Measurements from ENCODE around the gene PUM1. TPM values are rescaled to one million over a fixed set of nuclear protein-coding genes. Genes with fewer than 3 reads are reported as not detected.
A peak's percentile ranks its signal among the peaks of the same experiment; 100 is the strongest.

PUM1 gene
- total RNA-seq, 1 experiment from 2014 or later = 110 TPM

- H3K4me1 Mint-ChIP-seq (ENCODE audit: insufficient read depth, unreplicated experiment) = no peaks in the 10 kb centered on the region
- TF ChIP-seq, protein P1, sequence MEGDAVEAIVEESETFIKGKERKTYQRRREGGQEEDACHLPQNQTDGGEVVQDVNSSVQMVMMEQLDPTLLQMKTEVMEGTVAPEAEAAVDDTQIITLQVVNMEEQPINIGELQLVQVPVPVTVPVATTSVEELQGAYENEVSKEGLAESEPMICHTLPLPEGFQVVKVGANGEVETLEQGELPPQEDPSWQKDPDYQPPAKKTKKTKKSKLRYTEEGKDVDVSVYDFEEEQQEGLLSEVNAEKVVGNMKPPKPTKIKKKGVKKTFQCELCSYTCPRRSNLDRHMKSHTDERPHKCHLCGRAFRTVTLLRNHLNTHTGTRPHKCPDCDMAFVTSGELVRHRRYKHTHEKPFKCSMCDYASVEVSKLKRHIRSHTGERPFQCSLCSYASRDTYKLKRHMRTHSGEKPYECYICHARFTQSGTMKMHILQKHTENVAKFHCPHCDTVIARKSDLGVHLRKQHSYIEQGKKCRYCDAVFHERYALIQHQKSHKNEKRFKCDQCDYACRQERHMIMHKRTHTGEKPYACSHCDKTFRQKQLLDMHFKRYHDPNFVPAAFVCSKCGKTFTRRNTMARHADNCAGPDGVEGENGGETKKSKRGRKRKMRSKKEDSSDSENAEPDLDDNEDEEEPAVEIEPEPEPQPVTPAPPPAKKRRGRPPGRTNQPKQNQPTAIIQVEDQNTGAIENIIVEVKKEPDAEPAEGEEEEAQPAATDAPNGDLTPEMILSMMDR (IDR thresholded peaks at IDR 0.05; ENCODE audit: unreplicated experiment) = no peak
- intact Hi-C loops (cut with micrococcal nuclease) = no loop called here
- peak; percentile 62 for DNase-seq (ENCODE audit: unreplicated experiment)
- H3K4me3 Mint-ChIP-seq (ENCODE audit: unreplicated experiment) = no peak overlapping the region
- H3K9me3 Mint-ChIP-seq (ENCODE audit: unreplicated experiment) = no peaks in the 10 kb centered on the region
- no peaks in the 10 kb centered on the region for H3K36me3 Mint-ChIP-seq (ENCODE audit: insufficient read depth, unreplicated experiment)
- CTCF ChIA-PET = interaction anchor here (0.7 to 5.1 kb wide), 7 partner anchors 8 to 200 kb away, joined by 3 to 44 read pairs (median 5); no protein-coding TSS in a partner anchor
- no peaks in the 10 kb centered on the region for H3K27me3 Mint-ChIP-seq (ENCODE audit: insufficient read depth, unreplicated experiment)
- POLR2A ChIA-PET = interaction anchor here (0.7 to 1.9 kb wide), 10 partner anchors 9 to 173 kb away, joined by 3 to 7 read pairs (median 3); no protein-coding TSS in a partner anchor
- H3K27ac Mint-ChIP-seq (ENCODE audit: low read depth, unreplicated experiment) = no peak overlapping the region
- no TSS peak for BruUV-seq (replicated peaks)
Measured at GRCh38 chr1:30919025-30919881, 146.3 kb downstream of the PUM1 start.

DNA sequence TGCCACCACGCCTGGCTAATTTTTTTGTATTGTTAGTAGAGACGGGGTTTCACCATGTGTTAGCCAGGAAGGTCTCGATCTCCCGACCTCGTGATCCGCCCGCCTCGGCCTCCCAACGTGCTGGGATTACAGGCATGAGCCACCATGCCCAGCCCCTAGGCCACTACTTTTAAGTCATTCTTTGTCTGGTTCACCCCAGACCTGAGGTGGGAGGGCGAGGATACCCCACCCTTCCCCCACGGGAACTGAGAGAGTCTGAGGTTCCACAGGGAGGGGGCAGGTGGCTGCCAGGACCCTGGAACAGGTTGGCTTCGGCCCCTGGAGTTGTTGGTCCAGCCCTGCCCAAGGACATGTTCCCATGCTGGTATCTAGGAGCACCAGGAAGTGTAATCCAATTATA, 149.2 kb downstream of the PUM1 start:
- POLR2A ChIA-PET = no interaction called here
- Mint-ChIP-seq H3K36me3 (ENCODE audit: insufficient read depth, unreplicated experiment) (no peaks in the 10 kb centered on the region), H3K4me3 (ENCODE audit: unreplicated experiment) (no peak overlapping the region), H3K27me3 (ENCODE audit: insufficient read depth, unreplicated experiment) (no peaks in the 10 kb centered on the region), H3K9me3 (ENCODE audit: unreplicated experiment) (no peaks in the 10 kb centered on the region), H3K4me1 (ENCODE audit: insufficient read depth, unreplicated experiment) (no peaks in the 10 kb centered on the region), H3K27ac (ENCODE audit: low read depth, unreplicated experiment) (no peak overlapping the region)
- no peak for DNase-seq (ENCODE audit: unreplicated experiment)
- BruUV-seq (replicated peaks) = no TSS peak
- intact Hi-C loops (cut with micrococcal nuclease) = no loop called here
- TF ChIP-seq, protein P1 (IDR thresholded peaks at IDR 0.05; ENCODE audit: unreplicated experiment) = no peak
- CTCF ChIA-PET = interaction anchor here (0.5 to 14.3 kb wide), 2 partner anchors 67 to 113 kb away, joined by 4 to 494 read pairs; no protein-coding TSS in a partner anchor

DNA sequence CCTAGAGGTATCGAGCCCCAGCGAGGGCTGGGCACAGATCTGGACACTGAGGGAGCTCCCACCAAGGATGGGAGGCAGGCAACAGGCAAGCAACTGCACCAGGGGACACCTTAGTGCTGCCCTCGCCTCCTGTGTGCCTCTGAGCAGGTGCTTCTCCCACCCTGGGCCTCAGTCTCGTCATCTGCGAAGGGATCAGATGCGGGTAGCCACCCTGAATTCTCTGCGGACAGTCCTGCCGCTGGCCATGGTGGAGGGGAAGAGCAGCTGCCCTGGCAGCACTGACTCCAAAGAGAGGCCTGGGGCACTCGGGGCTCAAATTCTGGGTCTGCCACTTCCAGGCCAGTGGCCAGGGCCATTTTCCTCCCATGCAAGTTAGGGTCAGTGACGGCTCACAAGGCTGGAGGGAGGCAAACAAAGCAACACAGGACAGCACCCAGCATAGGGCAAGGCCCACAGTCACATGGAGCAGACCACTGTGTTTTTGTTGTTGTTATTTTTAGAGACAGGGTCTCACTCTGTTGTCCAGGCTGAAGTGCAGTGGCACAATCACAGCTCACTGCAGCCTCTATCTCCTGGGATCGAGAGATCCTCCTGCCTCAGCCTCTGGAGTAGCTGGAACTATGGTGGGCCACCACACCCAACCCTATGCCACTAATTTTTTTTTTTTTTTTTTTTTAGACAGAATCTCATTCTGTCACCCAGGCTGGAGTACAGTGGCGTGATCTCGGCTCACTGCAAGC, 149.9 kb downstream of the PUM1 start:
- CTCF ChIA-PET = interaction anchor here (0.5 to 14.3 kb wide), 4 partner anchors 66 to 151 kb away, joined by 3 to 494 read pairs (median 61); no protein-coding TSS in a partner anchor

More for the DNA sequence above, 149.9 kb downstream of the PUM1 start:
- intact Hi-C loops (cut with micrococcal nuclease) = no loop called here
- no peak for DNase-seq (ENCODE audit: unreplicated experiment)
- Mint-ChIP-seq H3K9me3 (ENCODE audit: unreplicated experiment) (no peaks in the 10 kb centered on the region), H3K27me3 (ENCODE audit: insufficient read depth, unreplicated experiment) (no peaks in the 10 kb centered on the region), H3K36me3 (ENCODE audit: insufficient read depth, unreplicated experiment) (no peaks in the 10 kb centered on the region), H3K27ac (ENCODE audit: low read depth, unreplicated experiment) (no peak overlapping the region), H3K4me3 (ENCODE audit: unreplicated experiment) (no peak overlapping the region), H3K4me1 (ENCODE audit: insufficient read depth, unreplicated experiment) (no peaks in the 10 kb centered on the region)
- no TSS peak for BruUV-seq (replicated peaks)
- POLR2A ChIA-PET = interaction anchor here (1.2 kb wide), 1 partner anchor 7 kb away, joined by 6 read pairs; no protein-coding TSS in a partner anchor
- TF ChIP-seq, protein P1 (IDR thresholded peaks at IDR 0.05; ENCODE audit: unreplicated experiment) = no peak

Measured in MCF 10A (cell line).